ENCODE measurements around the gene MARCO. TPM values are rescaled to one million over a fixed set of nuclear protein-coding genes. Genes with fewer than 3 reads are reported as not detected.

Gene MARCO
- not detected in 2 replicates for polyA plus RNA-seq (2014; cell fraction: cytosol; rRNA removed)
- not detected in 2 replicates for polyA plus RNA-seq (2014; cell fraction: nucleus; rRNA removed)

- no peak for DNase-seq (ENCODE audit: low spot score)
These were observed at the start of gene MARCO for GRCh38 chr2:118942031-118942430. TSS of gene MARCO (plus strand) at chr2:118942194. CDS start at chr2:118942301, 107 bp downstream.

- DNase-seq (ENCODE audit: low spot score), result no peak
These were observed 48.9 kb upstream of the MARCO start for GRCh38 chr2:118893100-118893499.

GRCh38 chr2:118902266-118903028 is 39.5 kb upstream of the MARCO start:
- no peak for DNase-seq (ENCODE audit: low spot score)

- DNase-seq (ENCODE audit: low spot score), result no peak
These were observed 39.0 kb upstream of the MARCO start for GRCh38 chr2:118903029-118903351.

- DNase-seq (ENCODE audit: low spot score), result no peak
These were observed 38.2 kb upstream of the MARCO start for GRCh38 chr2:118903551-118904479.

- no peak for DNase-seq (ENCODE audit: low spot score)
These were observed 36.8 kb upstream of the MARCO start for GRCh38 chr2:118905206-118905605.

- DNase-seq (ENCODE audit: low spot score), result no peak
These were observed 35.8 kb upstream of the MARCO start for GRCh38 chr2:118906186-118906585.

GRCh38 chr2:118907759-118908158 is 34.2 kb upstream of the MARCO start:
- no peak for DNase-seq (ENCODE audit: low spot score)

- no peak for DNase-seq (ENCODE audit: low spot score)
These were observed 32.8 kb upstream of the MARCO start for GRCh38 chr2:118909191-118909590.

GRCh38 chr2:118911166-118911856 is 30.7 kb upstream of the MARCO start:
- no peak for DNase-seq (ENCODE audit: low spot score)

GRCh38 chr2:118911936-118912335 is 30.1 kb upstream of the MARCO start:
- DNase-seq (ENCODE audit: low spot score), result no peak

- DNase-seq (ENCODE audit: low spot score), result no peak
These were observed 28.7 kb upstream of the MARCO start for GRCh38 chr2:118913131-118913802.

- no peak for DNase-seq (ENCODE audit: low spot score)
These were observed 28.0 kb upstream of the MARCO start for GRCh38 chr2:118913803-118914645.

- DNase-seq (ENCODE audit: low spot score), result no peak
These were observed 27.1 kb upstream of the MARCO start for GRCh38 chr2:118914721-118915453.

- no peak for DNase-seq (ENCODE audit: low spot score)
These were observed 24.0 kb upstream of the MARCO start for GRCh38 chr2:118918017-118918416.

- no peak for DNase-seq (ENCODE audit: low spot score)
These were observed 20.3 kb upstream of the MARCO start for GRCh38 chr2:118921646-118922045.

GRCh38 chr2:118922254-118922653 is 19.7 kb upstream of the MARCO start:
- DNase-seq (ENCODE audit: low spot score), result no peak

GRCh38 chr2:118923371-118923770 is 18.6 kb upstream of the MARCO start:
- DNase-seq (ENCODE audit: low spot score), result no peak

GRCh38 chr2:118925476-118925875 is 16.5 kb upstream of the MARCO start:
- DNase-seq (ENCODE audit: low spot score), result no peak

- no peak for DNase-seq (ENCODE audit: low spot score)
These were observed 16.0 kb upstream of the MARCO start for GRCh38 chr2:118925981-118926380.

Measured in SK-N-DZ (cell line).